ENCODE measurements around the gene IER5L.
"Not testable (repeated sequence)": the region's sequence is repeated elsewhere in the genome, so short reads cannot be mapped to it uniquely, and the experiment has no call there.

- not testable (repeated sequence) for TF ChIP-seq TEAD1 (CRISPR knock-in tag; IDR thresholded peaks at IDR 0.05); JUN (CRISPR knock-in tag; IDR thresholded peaks at IDR 0.05); SP1 (CRISPR knock-in tag; conservative IDR thresholded peaks at IDR 0.05); GABPB1 (CRISPR knock-in tag; IDR thresholded peaks at IDR 0.05); ZBTB21 (CRISPR knock-in tag; IDR thresholded peaks at IDR 0.05; ENCODE audit: borderline replicate concordance); FOXP4 (CRISPR knock-in tag; IDR thresholded peaks at IDR 0.05); FOXP1 (CRISPR knock-in tag; IDR thresholded peaks at IDR 0.05; ENCODE audit: borderline replicate concordance); OVOL2 (CRISPR knock-in tag; IDR thresholded peaks at IDR 0.05; ENCODE audit: borderline replicate concordance); ETV6 (CRISPR knock-in tag; IDR thresholded peaks at IDR 0.05)
- TF ChIP-seq, protein P1, sequence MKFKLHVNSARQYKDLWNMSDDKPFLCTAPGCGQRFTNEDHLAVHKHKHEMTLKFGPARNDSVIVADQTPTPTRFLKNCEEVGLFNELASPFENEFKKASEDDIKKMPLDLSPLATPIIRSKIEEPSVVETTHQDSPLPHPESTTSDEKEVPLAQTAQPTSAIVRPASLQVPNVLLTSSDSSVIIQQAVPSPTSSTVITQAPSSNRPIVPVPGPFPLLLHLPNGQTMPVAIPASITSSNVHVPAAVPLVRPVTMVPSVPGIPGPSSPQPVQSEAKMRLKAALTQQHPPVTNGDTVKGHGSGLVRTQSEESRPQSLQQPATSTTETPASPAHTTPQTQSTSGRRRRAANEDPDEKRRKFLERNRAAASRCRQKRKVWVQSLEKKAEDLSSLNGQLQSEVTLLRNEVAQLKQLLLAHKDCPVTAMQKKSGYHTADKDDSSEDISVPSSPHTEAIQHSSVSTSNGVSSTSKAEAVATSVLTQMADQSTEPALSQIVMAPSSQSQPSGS (CRISPR knock-in tag; IDR thresholded peaks at IDR 0.05; ENCODE audit: borderline replicate concordance, low read depth): not testable (repeated sequence)
- TF ChIP-seq, protein P2, sequence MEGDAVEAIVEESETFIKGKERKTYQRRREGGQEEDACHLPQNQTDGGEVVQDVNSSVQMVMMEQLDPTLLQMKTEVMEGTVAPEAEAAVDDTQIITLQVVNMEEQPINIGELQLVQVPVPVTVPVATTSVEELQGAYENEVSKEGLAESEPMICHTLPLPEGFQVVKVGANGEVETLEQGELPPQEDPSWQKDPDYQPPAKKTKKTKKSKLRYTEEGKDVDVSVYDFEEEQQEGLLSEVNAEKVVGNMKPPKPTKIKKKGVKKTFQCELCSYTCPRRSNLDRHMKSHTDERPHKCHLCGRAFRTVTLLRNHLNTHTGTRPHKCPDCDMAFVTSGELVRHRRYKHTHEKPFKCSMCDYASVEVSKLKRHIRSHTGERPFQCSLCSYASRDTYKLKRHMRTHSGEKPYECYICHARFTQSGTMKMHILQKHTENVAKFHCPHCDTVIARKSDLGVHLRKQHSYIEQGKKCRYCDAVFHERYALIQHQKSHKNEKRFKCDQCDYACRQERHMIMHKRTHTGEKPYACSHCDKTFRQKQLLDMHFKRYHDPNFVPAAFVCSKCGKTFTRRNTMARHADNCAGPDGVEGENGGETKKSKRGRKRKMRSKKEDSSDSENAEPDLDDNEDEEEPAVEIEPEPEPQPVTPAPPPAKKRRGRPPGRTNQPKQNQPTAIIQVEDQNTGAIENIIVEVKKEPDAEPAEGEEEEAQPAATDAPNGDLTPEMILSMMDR (IDR thresholded peaks at IDR 0.05): not testable (repeated sequence)
Measured at GRCh38 chr9:129163198-129163670, 14.8 kb downstream of the IER5L start.
